GM23338 (cell line): Measurements from ENCODE around the gene AGRN. TPM values are rescaled to one million over a fixed set of nuclear protein-coding genes. Genes with fewer than 3 reads are reported as not detected.
A peak's percentile ranks its signal among the peaks of the same experiment; 100 is the strongest.

Experiments
- ATAC-seq: fragments of 200-7000 bp; cut with Tn5 transposase; 3 replicates; pipeline ENCODE4 v1.9.1; 2020
- DNase-seq: peaks from one replicate; pipeline ENCODE4 v3.0.0-alpha.2; 2015; ENCODE audit warnings: low spot score
- H2AFZ ChIP-seq: fragments of 200-600 bp; sonication (generic); 2 replicates; pipeline ENCODE4 v1.8.0; 2016; ENCODE audit warnings: antibody characterized with exemption, mild to moderate bottlenecking, moderate library complexity
- H3F3A ChIP-seq: fragments of 200-600 bp; sonication (generic); replicated peaks from 2 replicates; pipeline ENCODE4 v1.8.0; 2017; ENCODE audit warnings: antibody characterized with exemption, mixed run types, low read depth
- H3K27ac ChIP-seq: fragments of 200-600 bp; sonication (generic); 2 replicates; pipeline ENCODE4 v1.6.1; 2016; ENCODE audit warnings: low read depth
- H3K27me3 ChIP-seq: fragments of 200-600 bp; sonication (generic); 2 replicates; pipeline ENCODE4 v1.8.0; 2016; ENCODE audit warnings: mild to moderate bottlenecking, mixed run types, moderate library complexity; ENCODE audit not compliant: insufficient read depth
- H3K36me3 ChIP-seq: fragments of 200-600 bp; sonication (generic); 2 replicates; pipeline ENCODE4 v1.8.0; 2016; ENCODE audit warnings: mild to moderate bottlenecking; ENCODE audit not compliant: insufficient read depth
- H3K4me1 ChIP-seq: fragments of 200-600 bp; sonication (generic); 2 replicates; pipeline ENCODE4 v1.8.0; 2016; ENCODE audit warnings: mild to moderate bottlenecking, moderate library complexity; ENCODE audit not compliant: insufficient read depth
- H3K4me2 ChIP-seq: fragments of 200-600 bp; sonication (generic); 2 replicates; pipeline ENCODE4 v1.7.1; 2017; ENCODE audit warnings: mixed run types
- H3K4me3 ChIP-seq: fragments of 200-600 bp; sonication (generic); 2 replicates; pipeline ENCODE4 v1.6.1; 2016; ENCODE audit warnings: mixed run types
- H3K79me2 ChIP-seq: fragments of 200-600 bp; sonication (generic); replicated peaks from 2 replicates; pipeline ENCODE4 v1.8.0; 2017; ENCODE audit warnings: mild to moderate bottlenecking; ENCODE audit not compliant: insufficient read depth
- H3K9me2 ChIP-seq: fragments of 200-600 bp; sonication (generic); 2 replicates; pipeline ENCODE4 v1.8.0; 2017; ENCODE audit not compliant: insufficient read depth
- H4K20me1 ChIP-seq: fragments of 200-600 bp; sonication (generic); replicated peaks from 2 replicates; pipeline ENCODE4 v1.8.0; 2017; ENCODE audit warnings: mild to moderate bottlenecking; ENCODE audit not compliant: insufficient read depth
- H3K27ac Mint-ChIP-seq: 2 replicates; pipeline ENCODE4 v1.8.0; 2020; ENCODE audit warnings: inconsistent platforms, mild to moderate bottlenecking, moderate library complexity, mixed read lengths
- H3K27me3 Mint-ChIP-seq: 3 replicates; pipeline ENCODE4 v1.8.0; 2022; ENCODE audit warnings: low read depth, mild to moderate bottlenecking, moderate library complexity, mixed read lengths, inconsistent platforms; ENCODE audit not compliant: insufficient read depth, poor library complexity
- H3K36me3 Mint-ChIP-seq: 3 replicates; pipeline ENCODE4 v1.8.0; 2021; ENCODE audit warnings: low read depth, mild to moderate bottlenecking, inconsistent platforms, moderate library complexity, mixed read lengths
- H3K4me1 Mint-ChIP-seq: 3 replicates; pipeline ENCODE4 v1.8.0; 2020; ENCODE audit warnings: mild to moderate bottlenecking, inconsistent platforms, mixed read lengths
- H3K4me3 Mint-ChIP-seq: 3 replicates; pipeline ENCODE4 v1.8.0; 2021; ENCODE audit warnings: moderate library complexity, mild to moderate bottlenecking, inconsistent platforms, mixed read lengths
- H3K9me3 Mint-ChIP-seq: 3 replicates; pipeline ENCODE4 v1.8.0; 2020; ENCODE audit warnings: moderate library complexity, mild to moderate bottlenecking, inconsistent platforms, mixed read lengths
- CREB1 ChIP-seq: fragments of 250-450 bp; sonication (Bioruptor Pico); IDR thresholded peaks from 2 replicates; pipeline ENCODE4 v1.5.0; 2020; ENCODE audit warnings: low read depth, mild to moderate bottlenecking, moderate library complexity
- EZH2 ChIP-seq: fragments of 200-600 bp; sonication (generic); IDR thresholded peaks from one replicate; pipeline ENCODE4 v1.8.0; 2017; ENCODE audit warnings: antibody characterized with exemption, mild to moderate bottlenecking, low read depth; ENCODE audit not compliant: unreplicated experiment
- JUNB ChIP-seq: IDR thresholded peaks from one replicate; pipeline ENCODE4 v1.6.1; 2016; ENCODE audit warnings: antibody characterized with exemption; ENCODE audit not compliant: unreplicated experiment
- POLR2AphosphoS5 ChIP-seq: IDR thresholded peaks from 2 replicates; pipeline ENCODE4 v1.6.1; 2016; ENCODE audit warnings: antibody characterized with exemption, low read depth
- ZNF114 ChIP-seq: fragments of 250-450 bp; sonication (Bioruptor Pico); IDR thresholded peaks from 2 replicates; pipeline ENCODE4 v1.5.0; 2020; ENCODE audit warnings: mild to moderate bottlenecking, moderate library complexity
- polyA plus RNA-seq: library from polyadenylated mRNA; unstranded; fragments of >200 nt; fragmentation: Nextera tagmentation; extraction: Ambion mirVana; gene quantifications from 2 replicates; pipeline ENCODE4 v1.2.1, GENCODE V29; 2016
- total RNA-seq: library from RNA; depleted of rRNA; stranded (reverse); fragments of >200 nt; shearing (Covaris generic); gene quantifications from 2 replicates; pipeline ENCODE4 v1.2.3, GENCODE V29; 2014
- TF ChIP-seq, protein P1 (sequence below): IDR thresholded peaks from one replicate; pipeline ENCODE4 v1.6.1; 2018; ENCODE audit warnings: antibody characterized with exemption; ENCODE audit not compliant: unreplicated experiment
- TF ChIP-seq, protein P2 (sequence below): fragments of 250-450 bp; sonication (Bioruptor Pico); IDR thresholded peaks from 2 replicates; pipeline ENCODE4 v1.5.0; 2020; ENCODE audit warnings: mild to moderate bottlenecking, moderate library complexity

Gene AGRN
- total and polyA plus RNA-seq, 2 experiments from 2014 or later, result 12.3 to 185 TPM

DNA sequence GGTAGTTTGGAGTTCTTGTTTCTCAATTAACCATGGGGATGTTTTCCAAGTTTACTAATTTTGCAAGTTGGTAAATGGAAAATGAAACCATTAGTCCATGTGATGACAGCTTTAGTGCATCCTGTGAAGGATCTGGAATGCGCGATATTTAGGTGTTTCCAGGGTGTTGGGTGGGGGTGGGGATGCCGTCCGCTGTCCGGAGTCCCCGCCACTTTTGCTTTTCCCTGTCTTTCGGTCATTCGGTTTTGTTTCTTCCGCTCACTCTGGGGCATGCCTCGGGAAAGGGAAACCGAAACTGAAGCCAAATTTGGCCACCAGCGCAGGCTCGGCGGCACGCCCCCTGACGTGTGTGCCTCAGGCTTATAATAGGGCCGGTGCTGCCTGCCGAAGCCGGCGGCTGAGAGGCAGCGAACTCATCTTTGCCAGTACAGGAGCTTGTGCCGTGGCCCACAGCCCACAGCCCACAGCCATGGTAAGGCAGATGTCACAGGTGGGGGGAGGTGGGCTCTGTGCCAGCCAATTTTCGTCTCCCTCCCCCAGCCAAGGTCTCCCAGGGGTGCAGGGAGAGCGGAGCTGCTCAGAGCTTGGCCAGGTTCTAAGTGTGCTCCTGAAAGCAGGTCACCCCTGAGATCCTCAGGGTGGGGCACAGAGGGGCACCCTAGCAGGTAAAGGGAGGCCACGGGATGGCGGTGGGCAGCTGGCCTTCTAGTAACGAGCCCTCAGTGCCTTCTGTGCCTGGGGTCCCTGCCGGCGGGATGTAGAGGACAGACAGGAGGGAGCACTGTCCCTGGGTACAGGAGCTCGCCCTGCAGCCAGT, 6.6 kb upstream of the AGRN start, which contains the start of gene ISG15:
Gene ISG15 (plus strand): TSS at position 393 of the 817 bp plus-strand sequence. CDS start 77 bp downstream, at position 470.
- Histone ChIP-seq H3K4me2 (peak within 1 kb of the TSS; percentile 60), H3K79me2 (no peaks in the 10 kb centered on the region), H4K20me1 (no peaks in the 10 kb centered on the region), H2AFZ (peak within 1 kb of the TSS; percentile 43), H3K9me2 (no peaks in the 10 kb centered on the region), H3F3A (peaks cover 6% of the 10 kb centered on the region), H3K27me3 (peaks cover 26% of the 10 kb centered on the region; the same call in 1 of the 2 replicates), H3K4me3 (peak within 1 kb of the TSS; percentile 76), H3K4me1 (peaks cover 20% of the 10 kb centered on the region), H3K27ac (peak within 1 kb of the TSS; percentile 63), H3K36me3 (no peaks in the 10 kb centered on the region)
- DNase-seq, result peak; percentile 93
- peak; percentile 84 for ATAC-seq
- Mint-ChIP-seq H3K36me3 (peaks cover 2% of the 10 kb centered on the region; the same call in 2 of the 3 replicates), H3K27ac (peak within 1 kb of the TSS; percentile 92), H3K27me3 (peaks cover 34% of the 10 kb centered on the region), H3K4me1 (peaks cover 23% of the 10 kb centered on the region; the same call in 2 of the 3 replicates), H3K9me3 (peaks cover 3% of the 10 kb centered on the region; the same call in 1 of the 3 replicates), H3K4me3 (peak within 1 kb of the TSS; percentile 82)
- TF ChIP-seq POLR2AphosphoS5 (peak; percentile 61), ZNF114 (CRISPR knock-in tag) (no peak), CREB1 (CRISPR knock-in tag) (peak; percentile 77)

DNA sequence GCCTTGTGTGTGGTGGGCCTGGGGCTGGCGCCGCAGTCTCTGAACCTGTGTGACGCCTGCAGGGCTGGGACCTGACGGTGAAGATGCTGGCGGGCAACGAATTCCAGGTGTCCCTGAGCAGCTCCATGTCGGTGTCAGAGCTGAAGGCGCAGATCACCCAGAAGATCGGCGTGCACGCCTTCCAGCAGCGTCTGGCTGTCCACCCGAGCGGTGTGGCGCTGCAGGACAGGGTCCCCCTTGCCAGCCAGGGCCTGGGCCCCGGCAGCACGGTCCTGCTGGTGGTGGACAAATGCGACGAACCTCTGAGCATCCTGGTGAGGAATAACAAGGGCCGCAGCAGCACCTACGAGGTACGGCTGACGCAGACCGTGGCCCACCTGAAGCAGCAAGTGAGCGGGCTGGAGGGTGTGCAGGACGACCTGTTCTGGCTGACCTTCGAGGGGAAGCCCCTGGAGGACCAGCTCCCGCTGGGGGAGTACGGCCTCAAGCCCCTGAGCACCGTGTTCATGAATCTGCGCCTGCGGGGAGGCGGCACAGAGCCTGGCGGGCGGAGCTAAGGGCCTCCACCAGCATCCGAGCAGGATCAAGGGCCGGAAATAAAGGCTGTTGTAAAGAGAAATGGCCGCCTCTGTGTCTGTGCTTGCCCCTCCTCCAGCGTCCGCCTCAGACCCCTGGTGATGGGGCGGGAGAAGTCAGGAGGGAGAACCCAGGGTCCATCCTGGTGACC, 5.8 kb upstream of the AGRN start:
- Mint-ChIP-seq H3K27me3 (peaks cover 37% of the 10 kb centered on the region), H3K4me1 (peaks cover 23% of the 10 kb centered on the region; the same call in 2 of the 3 replicates), H3K9me3 (peaks cover 3% of the 10 kb centered on the region; the same call in 1 of the 3 replicates), H3K4me3 (peak overlapping the region; percentile 82), H3K36me3 (peaks cover 2% of the 10 kb centered on the region; the same call in 2 of the 3 replicates), H3K27ac (no peak overlapping the region; the same call in 1 of the 2 replicates)
- peaks cover 6% of the 10 kb centered on the region for H3F3A ChIP-seq
- peak overlapping the region; percentile 76 for H3K4me3 ChIP-seq
- H3K79me2 ChIP-seq, result no peaks in the 10 kb centered on the region
- 0 out of 2 replicates have a peak overlapping the region, but pooled peaks have one; percentile 32 for H3K27ac ChIP-seq
- ATAC-seq (peak; percentile 59), DNase-seq (peak; percentile 64)
- H3K9me2 ChIP-seq, result no peaks in the 10 kb centered on the region
- H3K36me3 ChIP-seq, result no peaks in the 10 kb centered on the region
- H3K4me2 ChIP-seq, result peak overlapping the region; percentile 60
- no peaks in the 10 kb centered on the region for H4K20me1 ChIP-seq
- H3K4me1 ChIP-seq, result peaks cover 20% of the 10 kb centered on the region
- peaks cover 19% of the 10 kb centered on the region; the same call in 1 of the 2 replicates for H3K27me3 ChIP-seq
- no peak overlapping the region; the same call in 1 of the 2 replicates for H2AFZ ChIP-seq
- TF ChIP-seq EZH2 (no peak), JUNB (no peak), CREB1 (CRISPR knock-in tag) (no peak), POLR2AphosphoS5 (no peak)
- TF ChIP-seq, protein P1, sequence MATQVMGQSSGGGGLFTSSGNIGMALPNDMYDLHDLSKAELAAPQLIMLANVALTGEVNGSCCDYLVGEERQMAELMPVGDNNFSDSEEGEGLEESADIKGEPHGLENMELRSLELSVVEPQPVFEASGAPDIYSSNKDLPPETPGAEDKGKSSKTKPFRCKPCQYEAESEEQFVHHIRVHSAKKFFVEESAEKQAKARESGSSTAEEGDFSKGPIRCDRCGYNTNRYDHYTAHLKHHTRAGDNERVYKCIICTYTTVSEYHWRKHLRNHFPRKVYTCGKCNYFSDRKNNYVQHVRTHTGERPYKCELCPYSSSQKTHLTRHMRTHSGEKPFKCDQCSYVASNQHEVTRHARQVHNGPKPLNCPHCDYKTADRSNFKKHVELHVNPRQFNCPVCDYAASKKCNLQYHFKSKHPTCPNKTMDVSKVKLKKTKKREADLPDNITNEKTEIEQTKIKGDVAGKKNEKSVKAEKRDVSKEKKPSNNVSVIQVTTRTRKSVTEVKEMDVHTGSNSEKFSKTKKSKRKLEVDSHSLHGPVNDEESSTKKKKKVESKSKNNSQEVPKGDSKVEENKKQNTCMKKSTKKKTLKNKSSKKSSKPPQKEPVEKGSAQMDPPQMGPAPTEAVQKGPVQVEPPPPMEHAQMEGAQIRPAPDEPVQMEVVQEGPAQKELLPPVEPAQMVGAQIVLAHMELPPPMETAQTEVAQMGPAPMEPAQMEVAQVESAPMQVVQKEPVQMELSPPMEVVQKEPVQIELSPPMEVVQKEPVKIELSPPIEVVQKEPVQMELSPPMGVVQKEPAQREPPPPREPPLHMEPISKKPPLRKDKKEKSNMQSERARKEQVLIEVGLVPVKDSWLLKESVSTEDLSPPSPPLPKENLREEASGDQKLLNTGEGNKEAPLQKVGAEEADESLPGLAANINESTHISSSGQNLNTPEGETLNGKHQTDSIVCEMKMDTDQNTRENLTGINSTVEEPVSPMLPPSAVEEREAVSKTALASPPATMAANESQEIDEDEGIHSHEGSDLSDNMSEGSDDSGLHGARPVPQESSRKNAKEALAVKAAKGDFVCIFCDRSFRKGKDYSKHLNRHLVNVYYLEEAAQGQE, result no peak
- TF ChIP-seq, protein P2, sequence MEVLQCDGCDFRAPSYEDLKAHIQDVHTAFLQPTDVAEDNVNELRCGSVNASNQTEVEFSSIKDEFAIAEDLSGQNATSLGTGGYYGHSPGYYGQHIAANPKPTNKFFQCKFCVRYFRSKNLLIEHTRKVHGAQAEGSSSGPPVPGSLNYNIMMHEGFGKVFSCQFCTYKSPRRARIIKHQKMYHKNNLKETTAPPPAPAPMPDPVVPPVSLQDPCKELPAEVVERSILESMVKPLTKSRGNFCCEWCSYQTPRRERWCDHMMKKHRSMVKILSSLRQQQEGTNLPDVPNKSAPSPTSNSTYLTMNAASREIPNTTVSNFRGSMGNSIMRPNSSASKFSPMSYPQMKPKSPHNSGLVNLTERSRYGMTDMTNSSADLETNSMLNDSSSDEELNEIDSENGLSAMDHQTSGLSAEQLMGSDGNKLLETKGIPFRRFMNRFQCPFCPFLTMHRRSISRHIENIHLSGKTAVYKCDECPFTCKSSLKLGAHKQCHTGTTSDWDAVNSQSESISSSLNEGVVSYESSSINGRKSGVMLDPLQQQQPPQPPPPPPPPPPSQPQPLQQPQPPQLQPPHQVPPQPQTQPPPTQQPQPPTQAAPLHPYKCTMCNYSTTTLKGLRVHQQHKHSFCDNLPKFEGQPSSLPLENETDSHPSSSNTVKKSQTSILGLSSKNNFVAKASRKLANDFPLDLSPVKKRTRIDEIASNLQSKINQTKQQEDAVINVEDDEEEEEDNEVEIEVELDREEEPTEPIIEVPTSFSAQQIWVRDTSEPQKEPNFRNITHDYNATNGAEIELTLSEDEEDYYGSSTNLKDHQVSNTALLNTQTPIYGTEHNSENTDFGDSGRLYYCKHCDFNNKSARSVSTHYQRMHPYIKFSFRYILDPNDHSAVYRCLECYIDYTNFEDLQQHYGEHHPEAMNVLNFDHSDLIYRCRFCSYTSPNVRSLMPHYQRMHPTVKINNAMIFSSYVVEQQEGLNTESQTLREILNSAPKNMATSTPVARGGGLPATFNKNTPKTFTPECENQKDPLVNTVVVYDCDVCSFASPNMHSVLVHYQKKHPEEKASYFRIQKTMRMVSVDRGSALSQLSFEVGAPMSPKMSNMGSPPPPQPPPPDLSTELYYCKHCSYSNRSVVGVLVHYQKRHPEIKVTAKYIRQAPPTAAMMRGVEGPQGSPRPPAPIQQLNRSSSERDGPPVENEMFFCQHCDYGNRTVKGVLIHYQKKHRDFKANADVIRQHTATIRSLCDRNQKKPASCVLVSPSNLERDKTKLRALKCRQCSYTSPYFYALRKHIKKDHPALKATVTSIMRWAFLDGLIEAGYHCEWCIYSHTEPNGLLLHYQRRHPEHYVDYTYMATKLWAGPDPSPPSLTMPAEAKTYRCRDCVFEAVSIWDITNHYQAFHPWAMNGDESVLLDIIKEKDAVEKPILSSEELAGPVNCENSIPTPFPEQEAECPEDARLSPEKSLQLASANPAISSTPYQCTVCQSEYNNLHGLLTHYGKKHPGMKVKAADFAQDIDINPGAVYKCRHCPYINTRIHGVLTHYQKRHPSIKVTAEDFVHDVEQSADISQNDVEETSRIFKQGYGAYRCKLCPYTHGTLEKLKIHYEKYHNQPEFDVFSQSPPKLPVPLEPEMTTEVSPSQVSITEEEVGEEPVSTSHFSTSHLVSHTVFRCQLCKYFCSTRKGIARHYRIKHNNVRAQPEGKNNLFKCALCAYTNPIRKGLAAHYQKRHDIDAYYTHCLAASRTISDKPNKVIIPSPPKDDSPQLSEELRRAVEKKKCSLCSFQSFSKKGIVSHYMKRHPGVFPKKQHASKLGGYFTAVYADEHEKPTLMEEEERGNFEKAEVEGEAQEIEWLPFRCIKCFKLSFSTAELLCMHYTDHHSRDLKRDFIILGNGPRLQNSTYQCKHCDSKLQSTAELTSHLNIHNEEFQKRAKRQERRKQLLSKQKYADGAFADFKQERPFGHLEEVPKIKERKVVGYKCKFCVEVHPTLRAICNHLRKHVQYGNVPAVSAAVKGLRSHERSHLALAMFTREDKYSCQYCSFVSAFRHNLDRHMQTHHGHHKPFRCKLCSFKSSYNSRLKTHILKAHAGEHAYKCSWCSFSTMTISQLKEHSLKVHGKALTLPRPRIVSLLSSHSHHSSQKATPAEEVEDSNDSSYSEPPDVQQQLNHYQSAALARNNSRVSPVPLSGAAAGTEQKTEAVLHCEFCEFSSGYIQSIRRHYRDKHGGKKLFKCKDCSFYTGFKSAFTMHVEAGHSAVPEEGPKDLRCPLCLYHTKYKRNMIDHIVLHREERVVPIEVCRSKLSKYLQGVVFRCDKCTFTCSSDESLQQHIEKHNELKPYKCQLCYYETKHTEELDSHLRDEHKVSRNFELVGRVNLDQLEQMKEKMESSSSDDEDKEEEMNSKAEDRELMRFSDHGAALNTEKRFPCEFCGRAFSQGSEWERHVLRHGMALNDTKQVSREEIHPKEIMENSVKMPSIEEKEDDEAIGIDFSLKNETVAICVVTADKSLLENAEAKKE (CRISPR knock-in tag), result no peak
